Measurements from ENCODE around the gene HOXA3.

Gene HOXA3

GRCh38 chr7:27151931-27152815 is at the start of gene HOXA3:
Gene HOXA3 (minus strand): TSS chr7:27152583. CDS start chr7:27110640, 41,943 bp downstream.
- DNase-seq: no peak

- no peak for DNase-seq
Observed at GRCh38 chr7:27201580-27202017, 49.2 kb upstream of the HOXA3 start.

DNA sequence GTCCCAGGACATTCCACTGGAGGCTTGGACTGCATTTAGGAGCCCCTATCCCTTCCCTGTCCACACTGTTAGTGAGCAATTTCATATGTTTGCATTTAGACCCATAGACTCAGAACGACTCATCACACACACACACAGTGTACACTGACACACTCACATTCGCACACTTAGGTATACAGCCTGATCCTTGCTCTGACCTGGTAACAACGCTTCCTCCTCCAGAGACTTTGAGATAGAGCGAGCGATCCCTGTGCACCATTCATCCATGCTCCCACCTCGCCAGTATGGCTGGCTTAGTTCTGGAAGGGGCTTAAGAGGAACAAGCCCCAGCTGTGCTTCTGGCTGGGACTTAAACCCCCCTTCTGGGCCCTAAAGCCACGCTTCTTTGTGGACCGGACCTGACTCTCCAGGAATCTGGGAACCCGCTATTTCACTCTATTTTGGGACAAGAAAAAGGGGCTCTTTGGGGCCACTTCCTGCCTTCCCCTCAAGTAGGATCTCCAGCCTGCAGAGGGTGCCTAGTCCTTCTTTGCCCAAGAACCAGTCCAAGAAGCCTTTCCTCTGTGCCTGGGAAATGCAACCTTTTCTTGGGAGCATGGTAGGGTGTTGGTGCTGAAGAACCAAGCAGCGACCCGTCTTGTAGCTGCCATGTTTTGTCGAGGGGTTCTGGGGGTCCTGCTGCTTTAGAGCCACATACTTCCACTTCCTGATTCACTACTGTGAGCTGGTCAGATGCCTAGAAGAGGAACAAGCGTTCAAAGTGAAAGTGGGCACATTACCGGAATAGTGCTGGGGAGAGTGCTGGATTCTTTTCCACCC is 48.6 kb upstream of the HOXA3 start:
- no peak for DNase-seq

DNA sequence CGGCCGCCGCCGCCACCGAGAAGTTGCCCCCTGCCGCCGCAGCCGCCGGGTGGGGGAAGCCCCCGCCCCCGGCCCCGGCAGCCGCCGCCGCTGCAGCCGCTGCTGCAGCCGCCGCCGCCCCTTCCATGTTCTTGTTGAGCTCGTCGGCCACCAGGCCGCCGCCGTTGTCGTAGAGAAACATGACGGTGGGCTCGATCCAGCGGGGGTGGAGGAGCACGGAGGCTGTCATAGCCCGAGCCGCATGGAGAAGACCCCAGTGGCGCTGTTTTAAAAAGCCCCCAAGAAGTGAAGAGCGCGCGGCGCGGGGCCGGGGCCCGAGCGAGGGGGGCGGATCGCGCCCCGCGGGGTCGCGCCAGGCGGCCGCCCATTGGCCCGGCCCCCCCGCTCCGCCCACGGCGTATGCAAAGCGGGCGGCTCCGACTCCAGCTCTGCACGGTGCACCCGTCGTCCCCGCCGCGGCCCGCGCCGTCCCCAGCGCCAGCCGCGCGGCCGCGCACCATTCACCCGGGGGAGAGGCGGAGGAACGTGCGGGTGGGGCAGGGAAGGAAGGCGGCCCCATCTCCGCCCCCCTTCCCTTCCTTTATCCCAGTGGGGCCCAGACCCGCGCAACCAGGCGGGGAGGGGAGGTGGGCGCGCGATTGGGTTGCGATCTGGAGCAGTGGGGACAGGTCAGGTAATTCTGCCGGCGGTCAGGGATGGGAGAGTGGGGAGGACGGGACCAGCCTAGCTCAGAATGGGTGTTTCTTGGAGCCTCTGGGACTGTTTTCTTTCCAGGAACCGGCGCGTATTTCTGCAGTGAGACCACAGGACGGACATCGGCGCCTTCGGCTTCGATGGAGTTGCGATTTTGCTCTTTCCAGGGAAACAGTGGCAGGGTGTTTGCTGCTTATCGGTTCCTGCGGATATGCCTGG is 47.7 kb upstream of the HOXA3 start, which contains the start of gene HOXA13:
Gene HOXA13 (minus strand): TSS at position 243 of the 912 bp plus-strand sequence. CDS start 14 bp downstream, at position 229.
- DNase-seq: no peak

DNA sequence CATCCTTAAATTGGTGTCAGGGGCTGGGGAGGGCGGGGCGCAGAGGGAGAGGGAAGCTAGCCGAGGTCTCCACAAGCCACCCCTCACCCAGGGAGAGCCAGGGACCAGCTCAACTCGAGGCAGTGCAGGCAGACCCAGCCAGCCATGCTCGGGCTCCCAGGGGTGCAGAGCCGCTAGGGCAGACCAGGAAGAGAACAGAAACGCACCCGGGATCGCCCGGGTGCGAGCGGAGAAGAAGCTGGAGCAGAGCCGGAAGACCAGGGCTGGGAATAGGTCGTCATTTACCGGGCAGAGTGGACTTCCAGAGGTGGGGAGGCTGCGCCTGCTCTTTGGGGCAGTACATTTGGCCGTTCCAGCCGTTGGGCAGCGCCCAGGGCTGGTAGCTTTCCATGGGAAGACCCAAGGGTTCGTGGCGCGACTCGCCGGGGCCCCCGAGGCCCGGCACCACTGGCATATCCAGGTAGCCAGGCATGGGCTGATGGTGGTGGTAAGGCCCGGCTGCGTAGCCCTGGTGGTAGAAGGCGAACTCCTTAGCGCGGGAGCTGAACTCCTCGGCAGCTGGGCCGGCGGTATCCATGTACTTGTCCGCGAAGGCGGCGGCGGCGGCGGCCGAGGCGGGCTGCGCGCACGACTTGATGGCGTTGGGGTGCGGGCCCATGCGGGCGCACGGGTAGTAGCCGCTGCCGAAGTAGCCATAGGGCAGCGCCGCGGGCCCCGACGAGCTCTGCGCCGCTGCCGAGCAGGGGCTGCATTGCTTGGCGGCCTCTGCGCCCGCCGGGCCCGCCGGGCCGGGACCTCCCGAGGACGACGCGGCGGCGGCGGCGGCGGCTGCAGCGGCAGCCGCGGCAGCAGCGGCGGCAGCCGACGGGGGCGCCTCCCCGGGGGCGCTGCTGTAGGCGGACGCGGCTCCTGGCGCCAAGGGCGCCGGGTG is 46.8 kb upstream of the HOXA3 start:
- DNase-seq: no peak

- no peak for DNase-seq
Observed at GRCh38 chr7:27198138-27198841, 45.9 kb upstream of the HOXA3 start.

GRCh38 chr7:27197137-27198042 is 45.0 kb upstream of the HOXA3 start:
- no peak for DNase-seq

DNA sequence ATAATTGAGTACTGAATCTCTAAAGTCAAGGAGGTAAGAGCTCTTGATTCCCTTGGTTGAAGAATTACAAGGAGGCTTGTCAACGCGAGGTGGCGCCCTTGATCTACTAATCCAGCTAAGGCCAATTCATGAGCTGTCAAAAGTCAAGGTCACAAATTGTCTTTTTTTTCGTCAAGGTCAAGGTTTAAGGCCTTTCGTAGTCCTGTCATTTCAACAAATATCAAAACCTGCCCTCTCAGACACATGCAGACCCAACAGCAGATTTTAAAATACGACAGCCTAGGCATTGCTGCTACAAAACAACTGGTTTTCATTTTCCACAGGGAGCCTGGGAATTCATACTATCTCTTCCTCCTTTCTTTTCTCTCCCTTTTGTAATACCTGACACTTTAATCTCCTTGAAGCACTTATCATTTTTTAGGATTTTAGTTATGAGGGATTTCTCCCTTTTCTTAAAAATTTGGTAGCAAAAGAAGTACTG is 43.9 kb upstream of the HOXA3 start:
- peak; percentile 51 for DNase-seq

DNA sequence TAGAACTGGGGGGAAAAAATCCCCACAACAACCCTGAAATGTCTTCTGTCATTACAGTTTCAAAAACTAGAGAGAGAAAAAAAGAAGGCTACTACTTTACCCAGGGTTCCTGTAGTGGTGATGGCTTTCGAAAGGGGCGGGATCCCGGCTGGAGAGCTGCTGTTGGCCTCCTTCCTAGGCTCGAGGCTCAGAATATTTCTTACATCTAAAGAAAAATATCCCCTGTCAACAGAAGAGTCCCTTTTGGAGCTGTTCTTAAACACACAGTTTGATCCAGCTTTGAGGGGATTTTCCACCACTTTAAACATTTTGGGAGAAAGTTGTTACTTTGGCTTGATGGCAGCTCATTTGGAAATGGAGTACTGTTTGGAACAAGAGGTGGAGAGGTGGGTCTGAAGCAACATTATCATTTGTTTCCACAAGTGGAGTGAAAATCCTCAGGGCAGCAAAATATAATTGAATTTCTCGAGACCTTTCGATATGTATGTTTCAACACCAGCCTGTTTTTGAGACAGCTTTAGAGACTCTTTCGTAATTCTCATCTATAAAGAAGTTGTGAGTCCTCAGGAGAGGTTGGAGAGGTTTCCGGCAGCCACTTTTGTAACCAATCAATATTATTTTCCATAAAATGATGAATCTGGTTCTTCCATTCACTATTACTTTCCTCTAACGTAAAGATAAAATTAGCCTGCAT is 42.5 kb upstream of the HOXA3 start:
- DNase-seq: no peak

GRCh38 chr7:27194002-27194352 is 41.6 kb upstream of the HOXA3 start:
- no peak for DNase-seq

DNA sequence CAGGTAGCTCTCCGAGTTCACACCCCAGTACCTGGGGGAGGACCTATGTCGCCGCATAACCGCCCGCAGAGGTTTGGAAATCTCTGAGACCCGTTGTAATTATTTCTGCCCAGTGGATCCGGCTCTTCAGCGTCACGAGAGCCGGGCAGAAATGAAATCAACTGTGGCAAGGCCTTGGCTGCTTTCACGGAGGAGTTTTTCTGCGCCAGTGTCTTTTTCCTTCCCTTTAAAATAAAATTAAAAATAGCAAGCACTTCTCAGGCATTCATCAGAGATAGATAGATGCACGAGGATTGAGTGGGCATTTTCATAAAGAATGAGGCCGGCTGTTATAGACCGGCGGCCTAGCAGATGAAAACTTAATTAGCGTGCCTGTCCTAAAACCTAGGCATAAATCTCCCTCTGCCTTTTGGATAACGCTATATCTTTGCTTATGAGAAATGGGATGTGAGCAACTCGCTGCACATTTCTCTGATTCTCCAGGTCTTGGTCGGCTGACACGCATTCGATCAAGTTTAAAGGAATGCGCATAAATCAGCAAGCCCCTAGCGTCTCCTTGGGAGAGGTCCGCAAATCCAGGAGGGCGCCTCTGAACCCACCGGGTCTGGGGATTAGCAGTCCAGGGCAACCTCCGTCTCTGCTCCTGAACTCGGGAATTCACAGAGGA is 41.1 kb upstream of the HOXA3 start:
- no peak for DNase-seq

GRCh38 chr7:27192546-27193334 is 40.4 kb upstream of the HOXA3 start:
- DNase-seq: no peak

DNA sequence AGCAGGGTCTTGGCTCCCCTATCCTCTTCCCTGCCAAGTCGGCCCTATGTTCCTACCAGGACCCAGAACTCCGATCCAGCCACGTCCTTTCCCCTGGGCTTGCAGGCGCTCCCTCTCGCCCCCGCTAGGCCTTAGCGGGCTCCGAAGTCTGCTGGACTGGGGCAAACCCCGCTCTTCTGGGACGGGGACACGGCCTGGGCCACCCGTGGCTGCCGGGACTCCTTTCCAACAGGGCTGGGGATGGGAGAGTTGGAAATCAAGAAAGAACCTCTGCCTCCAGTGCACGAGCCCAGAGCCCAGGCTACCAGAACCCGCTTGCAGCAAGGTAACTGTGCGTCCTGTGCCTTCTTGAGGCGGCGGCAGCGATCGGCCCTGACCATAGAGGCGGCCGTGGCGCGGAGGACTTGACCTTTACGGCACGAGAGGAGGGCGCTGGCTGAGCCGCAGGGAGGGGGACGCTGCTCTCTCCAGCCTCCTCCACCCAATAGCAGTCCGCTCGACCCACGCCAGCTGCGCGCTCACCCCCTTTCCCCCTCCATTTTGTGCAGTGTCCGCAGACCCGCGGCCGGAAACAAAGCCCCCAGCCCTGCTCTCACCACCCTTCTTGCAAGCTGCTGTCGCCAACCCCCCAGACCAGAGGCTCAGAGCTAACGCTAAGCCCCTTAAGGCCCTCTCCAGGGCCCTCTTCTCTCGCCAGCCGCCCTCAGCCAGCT is 39.6 kb upstream of the HOXA3 start:
- no peak for DNase-seq

- no peak for DNase-seq
Observed at GRCh38 chr7:27191161-27191731, 38.9 kb upstream of the HOXA3 start.

DNA sequence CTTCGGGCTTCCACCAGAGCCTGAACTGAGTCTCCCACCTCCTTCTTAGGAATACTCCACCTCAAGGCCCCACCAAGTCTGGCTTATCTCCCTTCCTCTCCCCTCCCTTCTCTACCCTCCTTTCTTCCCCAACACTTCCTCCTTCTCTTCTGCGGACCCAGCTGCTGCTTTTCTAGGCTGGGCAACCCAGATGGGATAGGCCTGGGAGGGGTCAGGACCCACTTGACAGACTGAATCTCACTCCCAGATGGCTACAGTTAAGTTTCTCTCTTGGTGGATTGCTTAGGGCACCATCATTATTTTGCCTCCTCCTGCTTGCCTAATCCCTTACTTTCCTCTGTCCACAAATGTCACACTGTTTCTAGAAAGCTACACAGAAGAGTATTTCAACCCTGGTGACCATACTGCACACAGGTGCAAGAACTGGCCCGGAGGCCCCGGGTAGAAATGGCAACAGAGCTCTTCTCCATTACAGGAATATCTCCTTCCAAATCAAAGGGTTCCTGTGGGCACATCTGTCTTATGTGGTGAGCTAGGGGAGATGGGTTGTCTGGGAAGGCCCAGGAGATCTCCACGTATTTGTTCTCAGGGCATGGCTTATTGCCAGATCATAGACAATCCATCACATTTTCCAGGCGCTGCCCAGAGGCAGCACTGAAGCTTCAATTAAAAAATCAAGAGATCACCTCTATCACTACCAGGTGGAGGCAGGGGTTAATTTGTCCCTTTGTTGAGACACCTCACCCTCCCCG is 37.8 kb upstream of the HOXA3 start:
- no peak for DNase-seq

All from SHP77 treated with DMSO at 0.1 percent for 48 hours (cell line).